HFFc6 (cell line): ENCODE measurements around the gene CHMP3. TPM values are rescaled to one million over a fixed set of nuclear protein-coding genes. Genes with fewer than 3 reads are reported as not detected.

Experiments used
- DNase-seq: peaks from one replicate; pipeline ENCODE4 v3.0.0-alpha.2; 2018
- H3K27ac Mint-ChIP-seq: 2 replicates; pipeline ENCODE4 v1.8.0; 2020; ENCODE audit warnings: mild to moderate bottlenecking, mixed read lengths
- H3K27me3 Mint-ChIP-seq: 2 replicates; pipeline ENCODE4 v1.8.0; 2021; ENCODE audit warnings: mild to moderate bottlenecking, moderate library complexity, mixed read lengths; ENCODE audit not compliant: insufficient read depth
- H3K36me3 Mint-ChIP-seq: 2 replicates; pipeline ENCODE4 v1.8.0; 2021; ENCODE audit warnings: low read depth, mixed read lengths
- H3K4me1 Mint-ChIP-seq: 2 replicates; pipeline ENCODE4 v1.8.0; 2020; ENCODE audit warnings: low read depth, mixed read lengths
- H3K4me3 Mint-ChIP-seq: 2 replicates; pipeline ENCODE4 v1.8.0; 2020; ENCODE audit warnings: mild to moderate bottlenecking, moderate library complexity, mixed read lengths
- H3K9me3 Mint-ChIP-seq: 2 replicates; pipeline ENCODE4 v1.8.0; 2020; ENCODE audit warnings: mild to moderate bottlenecking, mixed read lengths
- total RNA-seq, 6 experiments: library from RNA; stranded (reverse); fragmentation: NEBNext Ultra II Directional; extraction: Animal tissue kit (Norgen Biotek cat#: 25700); gene quantifications; 2 replicates in 1 of 6; 3 replicates in 5 of 6; pipeline ENCODE4 v1.2.3, GENCODE V29; 2021
- TF ChIP-seq, protein P1 (sequence below): fragments of 200-600 bp; sonication (generic); IDR thresholded peaks from 2 replicates; pipeline ENCODE4 v1.5.0; 2021; ENCODE audit warnings: antibody characterized with exemption, mild to moderate bottlenecking

CHMP3 gene
- total RNA-seq, 6 experiments from 2014 or later = 96.3 to 120 (median 113) TPM

DNA sequence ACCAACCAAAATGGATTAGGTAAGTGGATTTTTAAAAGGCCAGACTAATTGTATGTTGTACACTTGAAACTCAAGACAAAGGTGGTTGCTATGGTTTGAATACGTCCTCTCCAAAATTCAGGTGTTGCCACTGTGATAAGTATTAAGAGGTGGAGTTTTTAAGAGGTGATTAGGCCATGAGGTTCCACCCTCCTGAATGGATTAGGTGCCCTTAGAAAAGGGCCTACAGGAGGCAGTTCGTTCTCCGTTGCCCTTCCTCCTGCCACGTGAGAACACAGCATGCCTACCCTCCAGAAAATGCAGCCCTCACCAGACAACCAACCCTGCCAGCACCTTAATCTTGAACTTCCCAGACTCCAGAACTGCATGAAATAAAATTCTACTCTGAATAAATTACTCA, 51.2 kb downstream of the CHMP3 start:
- TF ChIP-seq, protein P1, sequence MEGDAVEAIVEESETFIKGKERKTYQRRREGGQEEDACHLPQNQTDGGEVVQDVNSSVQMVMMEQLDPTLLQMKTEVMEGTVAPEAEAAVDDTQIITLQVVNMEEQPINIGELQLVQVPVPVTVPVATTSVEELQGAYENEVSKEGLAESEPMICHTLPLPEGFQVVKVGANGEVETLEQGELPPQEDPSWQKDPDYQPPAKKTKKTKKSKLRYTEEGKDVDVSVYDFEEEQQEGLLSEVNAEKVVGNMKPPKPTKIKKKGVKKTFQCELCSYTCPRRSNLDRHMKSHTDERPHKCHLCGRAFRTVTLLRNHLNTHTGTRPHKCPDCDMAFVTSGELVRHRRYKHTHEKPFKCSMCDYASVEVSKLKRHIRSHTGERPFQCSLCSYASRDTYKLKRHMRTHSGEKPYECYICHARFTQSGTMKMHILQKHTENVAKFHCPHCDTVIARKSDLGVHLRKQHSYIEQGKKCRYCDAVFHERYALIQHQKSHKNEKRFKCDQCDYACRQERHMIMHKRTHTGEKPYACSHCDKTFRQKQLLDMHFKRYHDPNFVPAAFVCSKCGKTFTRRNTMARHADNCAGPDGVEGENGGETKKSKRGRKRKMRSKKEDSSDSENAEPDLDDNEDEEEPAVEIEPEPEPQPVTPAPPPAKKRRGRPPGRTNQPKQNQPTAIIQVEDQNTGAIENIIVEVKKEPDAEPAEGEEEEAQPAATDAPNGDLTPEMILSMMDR = no peak
- Mint-ChIP-seq H3K4me3 (no peak overlapping the region), H3K9me3 (no peaks in the 10 kb centered on the region), H3K36me3 (peaks cover 25% of the 10 kb centered on the region), H3K27ac (no peak overlapping the region), H3K27me3 (no peaks in the 10 kb centered on the region; the same call in 1 of the 2 replicates), H3K4me1 (peaks cover 9% of the 10 kb centered on the region; the same call in 1 of the 2 replicates)
- DNase-seq = no peak

DNA sequence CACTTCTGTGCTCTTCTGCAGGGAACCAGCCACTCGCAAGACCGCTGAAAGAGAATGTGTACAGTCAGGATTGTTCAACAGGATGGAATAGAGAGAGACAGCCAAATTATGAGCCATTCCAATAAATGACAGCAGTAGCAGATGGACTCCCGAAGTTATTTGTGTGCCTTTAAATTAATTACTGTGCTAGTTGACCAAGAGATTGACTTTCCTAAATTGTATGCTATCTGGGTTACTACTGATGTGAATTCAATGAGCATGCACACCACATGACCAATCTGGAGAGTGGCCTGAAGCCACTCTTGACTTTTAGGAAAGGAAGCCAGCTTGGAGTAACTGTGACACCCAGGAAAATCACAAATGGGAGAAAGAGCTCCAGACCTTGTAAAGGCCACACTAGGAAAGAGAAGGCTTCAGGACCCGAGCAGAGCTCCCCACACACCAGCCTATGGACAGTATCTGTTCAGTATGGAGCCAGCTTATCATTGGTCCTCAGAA, 52.8 kb downstream of the CHMP3 start:
- Mint-ChIP-seq H3K4me3 (no peak overlapping the region), H3K27ac (no peak overlapping the region; the same call in 1 of the 2 replicates), H3K27me3 (no peaks in the 10 kb centered on the region; the same call in 1 of the 2 replicates), H3K4me1 (peaks cover 9% of the 10 kb centered on the region; the same call in 1 of the 2 replicates), H3K36me3 (peaks cover 27% of the 10 kb centered on the region), H3K9me3 (no peaks in the 10 kb centered on the region)
- DNase-seq = no peak
- TF ChIP-seq, protein P1 = no peak

DNA sequence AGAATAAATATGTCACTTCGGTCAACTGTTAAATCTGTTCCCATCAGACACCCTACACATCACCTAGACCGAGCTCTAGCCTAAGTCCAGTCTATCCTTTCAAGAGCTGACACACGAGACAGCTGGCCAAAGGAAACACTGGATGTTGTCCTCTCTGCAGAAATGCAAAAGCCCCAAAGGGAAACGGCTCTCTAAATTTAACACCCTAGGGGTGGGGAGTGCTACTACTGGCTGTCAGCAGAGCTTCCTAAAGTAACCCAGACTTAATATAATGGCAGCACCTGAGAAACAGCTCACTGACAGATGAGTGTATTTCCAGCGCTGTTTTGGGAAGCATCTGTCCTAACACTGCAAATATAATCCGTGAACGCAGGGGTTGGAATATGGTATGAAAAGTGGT, 55.6 kb downstream of the CHMP3 start:
- DNase-seq = no peak
- H3K9me3 Mint-ChIP-seq = no peaks in the 10 kb centered on the region
- peaks cover 9% of the 10 kb centered on the region; the same call in 1 of the 2 replicates for H3K4me1 Mint-ChIP-seq
- no peak overlapping the region for H3K4me3 Mint-ChIP-seq
- H3K36me3 Mint-ChIP-seq = peaks cover 44% of the 10 kb centered on the region
- no peaks in the 10 kb centered on the region; the same call in 1 of the 2 replicates for H3K27me3 Mint-ChIP-seq
- TF ChIP-seq, protein P1 = no peak
- H3K27ac Mint-ChIP-seq = no peak overlapping the region

DNA sequence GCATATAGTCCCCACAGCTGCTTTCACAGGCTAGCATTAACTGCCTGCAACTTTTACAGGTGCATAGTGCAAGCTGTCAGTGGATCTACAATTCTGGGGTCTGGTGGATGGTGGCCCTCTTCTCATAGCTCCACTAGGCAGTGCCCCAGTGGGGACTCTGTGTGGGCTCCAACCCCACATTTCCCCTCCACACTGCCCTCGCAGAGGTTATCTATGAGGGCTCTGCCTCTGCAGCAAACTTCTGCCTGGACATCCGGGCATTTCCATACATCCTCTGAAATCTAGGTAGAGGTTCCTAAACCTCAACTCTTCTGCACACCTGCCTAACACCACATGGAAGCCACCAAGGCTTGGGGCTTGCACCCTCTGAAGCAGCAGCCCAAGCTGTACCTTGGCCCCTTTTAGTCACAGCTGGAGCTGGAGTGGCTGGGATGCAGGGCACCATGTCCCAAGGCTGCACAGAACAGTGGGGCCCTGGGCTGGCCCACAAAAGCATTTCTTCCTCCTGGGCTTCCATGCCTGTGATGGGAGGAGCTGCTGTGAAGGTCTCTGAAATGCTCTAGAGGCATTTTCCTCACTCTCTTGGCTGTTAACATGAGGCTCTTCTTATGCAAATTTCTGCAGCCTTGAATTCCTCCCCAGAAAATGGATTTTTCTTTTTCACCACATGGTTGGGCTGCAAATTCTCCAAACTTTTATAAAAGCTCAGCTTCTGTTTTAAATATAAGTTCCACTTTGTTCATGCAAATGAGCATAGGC, 62.7 kb downstream of the CHMP3 start:
- peaks cover 6% of the 10 kb centered on the region; the same call in 1 of the 2 replicates for H3K4me1 Mint-ChIP-seq
- no peak overlapping the region for H3K4me3 Mint-ChIP-seq
- peaks cover 72% of the 10 kb centered on the region for H3K36me3 Mint-ChIP-seq
- no peak for DNase-seq
- peaks cover 3% of the 10 kb centered on the region; the same call in 1 of the 2 replicates for H3K27me3 Mint-ChIP-seq
- H3K27ac Mint-ChIP-seq = no peak overlapping the region
- TF ChIP-seq, protein P1 = no peak
- peaks cover 21% of the 10 kb centered on the region for H3K9me3 Mint-ChIP-seq

DNA sequence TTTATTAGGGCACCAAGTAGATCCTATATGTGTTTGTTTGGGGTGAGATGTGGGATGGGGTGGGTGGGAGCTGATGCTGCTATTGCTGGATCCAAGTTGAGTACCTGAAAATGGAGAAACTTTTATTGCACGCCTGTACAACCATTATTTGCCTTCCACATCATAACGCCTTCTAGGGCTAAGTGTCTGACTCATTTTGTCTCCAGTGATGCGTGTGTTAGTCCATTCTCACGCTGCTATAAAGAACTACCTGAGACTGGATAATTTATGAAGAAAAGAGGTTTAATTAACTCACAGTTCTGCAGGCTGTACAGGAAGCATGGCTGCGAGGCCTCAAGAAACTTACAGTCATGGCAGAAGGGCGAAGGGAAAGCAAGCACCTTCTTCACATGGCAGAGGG, 63.9 kb downstream of the CHMP3 start:
- no peak for DNase-seq
- Mint-ChIP-seq H3K4me1 (peaks cover 6% of the 10 kb centered on the region; the same call in 1 of the 2 replicates), H3K9me3 (peaks cover 21% of the 10 kb centered on the region), H3K4me3 (no peak overlapping the region), H3K36me3 (peaks cover 73% of the 10 kb centered on the region), H3K27me3 (peaks cover 3% of the 10 kb centered on the region; the same call in 1 of the 2 replicates), H3K27ac (no peak overlapping the region)
- TF ChIP-seq, protein P1 = no peak
